ENCODE results near the gene RBP4.
"Not testable (repeated sequence)": the region's sequence is repeated elsewhere in the genome, so short reads cannot be mapped to it uniquely, and the experiment has no call there.

Gene RBP4

DNA sequence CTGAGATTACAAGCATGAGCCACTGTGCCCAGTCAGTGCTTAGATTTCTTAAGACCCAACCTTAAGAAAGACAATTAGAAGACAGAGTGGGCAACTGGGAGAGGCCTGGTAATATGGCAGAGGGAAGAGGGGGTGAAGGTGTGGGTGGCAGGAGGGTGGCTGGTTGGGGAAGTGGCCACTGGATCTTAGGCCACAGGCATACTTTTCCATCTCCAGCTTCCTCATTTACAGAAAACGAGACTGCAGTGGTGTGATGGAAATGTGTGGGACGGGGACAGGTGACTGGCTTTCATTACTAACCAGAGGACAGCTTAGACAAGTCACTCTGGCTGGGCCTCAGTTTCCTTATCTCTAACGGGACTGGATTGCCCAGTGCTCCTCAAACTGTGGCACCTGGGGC, 35.6 kb downstream of the RBP4 start:
- no peak for DNase-seq

DNA sequence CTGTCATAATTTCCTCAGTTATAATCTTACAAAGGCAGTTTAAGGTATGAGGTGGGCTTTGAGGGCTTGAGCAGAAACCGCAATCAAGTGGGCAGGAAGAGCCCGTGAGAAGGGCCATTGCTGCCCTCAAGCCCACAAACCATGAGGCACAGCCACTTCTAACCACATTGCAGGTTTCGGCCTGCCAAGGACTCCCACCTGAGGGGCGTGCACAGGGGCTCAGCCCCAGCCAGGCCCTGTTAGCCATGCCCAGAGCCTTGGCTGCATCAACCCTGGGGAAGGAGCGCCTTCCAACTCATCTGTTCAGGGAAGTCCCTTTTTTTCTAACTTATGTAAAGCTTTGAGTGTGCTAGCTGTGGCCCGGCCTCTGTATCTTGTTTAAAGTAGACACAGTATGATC, 40.5 kb downstream of the RBP4 start:
- DNase-seq = no peak

DNA sequence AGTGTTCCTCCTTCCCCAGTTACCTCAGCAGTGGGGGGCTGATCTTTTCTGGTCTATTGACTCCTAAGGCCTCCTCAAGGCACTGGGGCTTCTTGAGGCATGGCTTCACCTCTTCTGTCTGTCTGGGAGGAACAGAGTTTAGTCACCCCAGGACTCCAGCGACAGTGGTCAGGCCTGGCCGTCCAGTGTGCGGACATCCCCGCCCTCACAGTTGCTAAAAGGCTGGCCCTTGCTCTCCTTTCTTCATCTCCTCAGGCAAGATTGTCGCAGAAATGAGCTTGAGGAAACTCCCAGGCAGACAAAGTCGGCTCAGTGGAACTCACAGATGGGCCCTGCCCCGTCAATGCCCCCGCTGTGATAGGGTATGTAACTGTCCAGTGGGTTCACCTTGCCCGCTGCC, 41.5 kb downstream of the RBP4 start:
- no peak for DNase-seq

DNA sequence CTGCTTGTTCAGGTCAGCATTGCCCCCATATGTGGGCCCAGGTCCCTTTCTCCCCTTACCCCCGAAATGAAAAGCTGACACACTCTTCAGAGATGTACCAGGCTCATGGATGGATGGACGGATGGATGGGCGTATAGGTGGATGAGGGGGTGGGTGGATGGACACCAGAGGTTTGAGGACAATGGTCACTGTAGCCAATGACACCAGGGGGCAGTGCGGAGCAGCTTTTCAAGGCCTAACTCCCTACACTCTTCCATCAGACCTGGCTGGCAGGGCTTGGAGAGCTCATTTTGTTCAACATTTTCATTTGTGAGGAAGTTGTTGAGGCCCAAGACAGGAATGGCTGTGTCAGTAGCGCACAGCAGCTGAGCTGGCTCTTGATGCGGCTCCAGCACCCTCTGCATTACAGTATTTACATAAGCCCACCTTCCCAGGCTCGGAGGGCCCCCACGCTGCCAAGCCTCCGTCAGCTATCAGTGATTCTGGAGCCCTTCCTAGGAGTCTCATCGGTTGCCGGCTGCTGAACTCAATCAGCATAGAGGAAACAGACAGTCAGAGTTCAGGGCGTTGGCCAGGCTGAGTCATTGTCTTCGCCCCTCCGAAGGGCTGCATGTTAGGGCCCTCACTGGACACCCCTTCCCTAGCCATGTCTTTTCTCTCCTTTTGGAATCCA, 46.1 kb downstream of the RBP4 start:
- no peak for DNase-seq

DNA sequence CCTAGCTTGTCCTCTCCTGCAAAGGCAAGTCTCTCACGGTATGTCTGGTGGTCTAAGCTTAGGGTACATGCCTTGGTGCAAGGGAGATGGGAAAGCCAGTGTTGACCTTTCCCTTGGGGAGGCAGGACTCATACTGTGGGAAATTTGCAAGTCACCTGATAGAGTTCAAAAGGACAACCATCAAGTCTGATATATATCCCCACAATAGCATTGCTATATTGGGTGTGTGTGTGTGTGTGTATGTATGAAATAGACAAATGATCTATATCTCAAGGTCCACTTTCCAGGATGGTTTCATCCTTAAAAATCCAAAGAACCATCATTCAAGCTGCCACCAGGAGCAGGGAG, 46.7 kb downstream of the RBP4 start:
- no peak for DNase-seq

DNA sequence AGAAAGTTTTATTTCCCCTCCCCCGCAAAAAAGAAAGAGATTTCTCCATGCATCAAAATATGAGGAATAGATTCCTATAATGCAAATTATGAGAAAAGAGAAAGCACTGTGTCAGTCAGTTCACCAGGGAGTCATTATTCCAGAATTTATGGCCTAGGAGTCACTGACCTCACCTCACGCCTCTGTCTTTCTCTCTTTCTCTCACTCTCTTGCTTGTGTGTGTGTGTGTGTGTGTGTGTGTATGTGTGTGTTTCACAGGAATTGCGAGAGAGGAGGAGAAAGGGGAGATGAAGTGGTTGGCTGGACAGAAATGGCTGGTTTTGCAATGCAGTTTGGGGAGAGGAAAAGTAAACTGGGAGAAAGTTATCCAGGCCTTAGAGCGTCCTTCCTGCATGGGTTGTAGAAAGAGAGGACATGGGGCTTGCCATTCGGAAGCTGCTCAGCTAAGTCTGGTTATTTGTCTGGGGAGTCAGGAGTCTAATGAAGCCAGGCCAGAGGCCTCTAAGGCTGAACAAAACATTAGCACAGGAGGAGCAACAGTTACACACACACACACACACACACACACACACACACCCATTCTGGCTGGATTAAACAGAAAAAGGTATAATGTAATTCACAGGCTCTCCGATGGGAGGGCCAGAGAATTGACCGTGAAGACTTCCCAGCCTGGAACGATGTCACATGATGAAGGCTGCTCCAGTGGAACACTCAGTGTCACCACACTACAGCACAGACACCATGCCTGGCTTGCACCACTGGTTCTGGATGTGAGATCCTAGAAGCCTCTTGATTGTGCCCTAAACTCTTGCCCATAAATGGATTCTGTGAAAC, 47.3 kb downstream of the RBP4 start:
- no peak for DNase-seq

DNA sequence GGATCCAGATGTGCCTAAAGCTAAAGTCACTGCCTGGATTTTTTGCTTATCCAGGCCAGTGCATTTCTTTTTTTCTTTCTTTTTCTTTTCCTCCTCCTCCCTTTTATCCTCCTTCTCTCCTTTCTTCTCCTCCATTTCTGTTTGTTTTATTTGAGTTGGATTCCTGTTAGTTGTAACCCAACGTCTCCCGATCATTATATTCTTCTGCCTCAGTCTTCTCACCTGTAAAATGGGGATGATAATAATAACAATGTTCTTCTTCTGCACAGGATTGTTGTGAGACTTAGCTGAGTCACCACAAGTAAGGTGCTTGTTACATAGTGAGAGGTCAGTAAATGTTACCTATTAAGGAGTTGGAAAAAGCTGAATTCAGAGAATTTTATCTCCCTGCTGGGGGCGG, 48.3 kb downstream of the RBP4 start:
- no peak for DNase-seq

DNA sequence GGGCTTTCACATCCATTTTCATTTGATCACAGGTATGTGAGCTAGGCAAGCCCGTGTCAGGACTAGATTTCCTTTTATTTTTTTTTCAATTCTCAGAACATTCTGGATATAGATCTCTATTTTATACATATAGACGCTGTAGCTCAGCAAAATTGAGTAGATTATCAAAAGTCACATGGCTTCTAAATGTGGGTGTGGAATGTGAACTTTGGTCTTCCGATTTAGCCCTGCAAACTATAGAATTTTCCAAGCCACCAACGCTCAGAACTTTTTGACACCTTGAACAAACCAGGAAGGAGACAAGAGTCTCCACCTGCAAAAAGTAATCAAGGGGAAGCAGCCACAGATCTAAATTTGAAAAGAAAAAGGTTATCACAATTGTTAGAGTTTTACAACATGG, 50.4 kb downstream of the RBP4 start:
- no peak for DNase-seq

DNA sequence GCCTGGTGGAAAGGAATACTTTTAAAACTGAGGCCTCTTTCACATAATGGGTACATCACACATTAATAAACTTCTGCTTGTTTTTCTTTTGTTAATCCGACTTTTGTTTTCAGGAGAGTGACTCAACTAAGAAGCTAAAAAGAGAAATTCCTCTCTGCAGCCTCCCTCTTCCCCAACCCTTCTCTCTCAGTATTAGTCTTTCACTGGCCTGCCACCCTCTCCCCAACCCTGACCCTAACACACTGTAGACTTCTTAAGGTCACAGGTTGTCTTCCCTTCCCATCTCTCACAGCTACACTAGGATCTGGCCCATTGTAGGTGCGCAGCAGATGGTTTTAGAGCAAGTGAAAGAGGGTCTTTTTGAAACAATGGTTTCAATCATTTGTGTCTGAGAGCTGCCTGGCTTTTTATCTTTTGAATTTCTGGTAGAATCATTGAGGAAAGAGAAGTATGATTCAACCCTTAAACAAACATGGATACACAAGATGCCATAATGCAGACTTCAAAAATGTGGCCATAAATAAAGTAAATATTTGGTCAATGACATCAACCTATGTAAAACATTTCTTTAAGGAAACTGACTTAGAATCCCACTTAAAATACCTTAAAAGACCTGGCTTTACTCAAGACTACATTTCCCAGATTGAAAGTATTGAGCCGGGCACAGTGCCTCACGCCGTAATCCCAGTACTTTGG, 52.5 kb downstream of the RBP4 start:
- no peak for DNase-seq

DNA sequence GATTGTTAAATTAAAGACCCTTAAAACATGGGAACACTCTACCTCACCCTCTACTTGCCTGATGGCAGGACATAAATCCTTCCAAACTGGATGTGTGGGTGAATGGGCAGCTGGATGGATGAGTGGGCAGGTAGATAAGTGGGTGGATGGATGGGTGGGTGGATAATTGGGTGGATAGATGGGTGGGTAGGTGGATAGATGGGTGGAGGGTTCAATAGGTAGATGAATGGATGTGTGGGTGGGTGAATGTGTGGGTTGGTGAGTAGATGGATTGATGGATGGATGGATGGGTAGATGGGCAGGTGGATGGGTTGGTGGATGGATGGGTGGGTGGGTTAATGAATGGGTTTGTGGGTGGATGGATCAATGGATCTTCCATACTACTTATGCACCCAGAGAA, 53.5 kb downstream of the RBP4 start:
- DNase-seq = no peak

DNA sequence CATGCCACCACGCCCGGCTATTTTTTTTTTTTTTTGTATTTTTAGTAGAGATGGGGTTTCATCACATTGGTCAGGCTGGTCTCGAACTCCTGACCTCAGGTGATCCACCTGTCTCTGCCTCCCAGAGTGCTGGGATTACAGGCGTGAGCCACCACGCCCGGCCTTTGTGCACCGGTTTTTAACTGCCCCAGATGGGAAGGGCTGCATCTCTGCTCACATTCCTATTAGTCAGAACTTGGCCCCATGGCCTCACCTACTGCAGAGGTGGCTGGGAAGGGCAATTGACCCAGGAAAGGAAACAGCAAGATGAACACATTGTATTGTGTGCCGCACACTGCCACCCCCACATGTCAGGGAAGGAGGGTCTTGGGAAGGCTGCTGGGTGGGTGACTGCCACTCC, 54.0 kb downstream of the RBP4 start:
- not testable (repeated sequence) for DNase-seq

DNA sequence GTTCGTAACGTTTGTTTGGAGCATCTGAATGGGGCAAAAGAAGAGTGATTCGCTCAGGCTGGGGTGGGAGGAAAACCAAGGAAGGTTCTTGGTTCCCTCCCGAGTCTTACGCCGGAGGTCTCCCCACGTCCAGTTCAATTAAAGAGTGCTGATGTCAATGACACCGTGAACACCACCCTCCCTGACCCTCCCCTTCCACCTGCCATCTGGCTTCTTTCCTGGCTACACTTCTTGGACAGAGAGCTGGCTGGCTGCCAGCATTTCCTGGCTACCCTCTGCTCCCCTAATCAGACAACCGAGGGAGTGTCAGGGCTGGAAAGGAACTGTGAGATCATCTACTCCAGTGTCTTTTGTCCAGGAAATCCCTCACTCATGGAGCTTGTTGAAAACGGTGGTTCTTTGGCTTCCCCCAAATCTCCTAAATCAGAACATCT, 58.7 kb downstream of the RBP4 start:
- DNase-seq = no peak

All from NCI-H1436 treated with DMSO at 0.1 percent for 48 hours (cell line).